GM06990 (cell line): ENCODE results near the gene TNS1.

Source experiments
- DNase-seq: peaks from one replicate; pipeline ENCODE4 v3.0.0-alpha.2; 2011; ENCODE audit not compliant: insufficient read length; ENCODE audit errors: extremely low read depth
- H3K27me3 ChIP-seq: replicated peaks from 2 replicates; pipeline ENCODE4 v1.6.0; 2011; ENCODE audit warnings: low read length; ENCODE audit not compliant: control insufficient read depth, insufficient read depth
- H3K36me3 ChIP-seq: 2 replicates; pipeline ENCODE4 v1.5.1; 2011; ENCODE audit warnings: low read length; ENCODE audit not compliant: control insufficient read depth, insufficient read depth
- H3K4me3 ChIP-seq: replicated peaks from 2 replicates; pipeline ENCODE4 v1.5.1; 2011; ENCODE audit warnings: low read depth, mild to moderate bottlenecking, control low read depth, low read length
- TF ChIP-seq, protein P1 (sequence below): IDR thresholded peaks from 2 replicates; pipeline ENCODE4 v1.5.1; 2011; ENCODE audit warnings: low read length, control low read depth, mild to moderate bottlenecking, inconsistent platforms; ENCODE audit not compliant: insufficient read depth, poor library complexity, severe bottlenecking

Gene TNS1

DNA sequence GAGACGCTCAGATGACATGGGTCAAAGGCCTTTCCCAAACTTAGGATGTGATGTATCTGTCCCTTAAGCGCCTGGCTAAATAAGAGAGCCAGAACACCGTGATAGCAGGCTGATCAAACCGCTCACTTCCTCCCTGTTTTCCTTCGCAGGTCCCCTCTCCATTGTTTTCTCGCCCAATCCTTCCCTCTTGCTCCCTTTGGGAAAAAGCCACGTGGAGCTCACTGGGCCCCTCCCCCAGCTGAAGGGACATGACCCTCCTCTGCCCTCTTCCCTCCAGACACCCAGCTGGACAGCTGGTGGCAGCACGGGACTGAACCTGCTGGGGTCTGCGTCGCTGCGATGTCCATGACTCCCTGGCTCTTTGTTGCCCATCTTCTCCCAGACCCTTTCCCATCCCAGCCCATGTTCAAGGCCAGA is 201.7 kb downstream of the TNS1 start:
- no peak overlapping the region for H3K4me3 ChIP-seq
- no peaks in the 10 kb centered on the region for H3K36me3 ChIP-seq
- no peaks in the 10 kb centered on the region; the same call in 1 of the 2 replicates for H3K27me3 ChIP-seq
- TF ChIP-seq, protein P1, sequence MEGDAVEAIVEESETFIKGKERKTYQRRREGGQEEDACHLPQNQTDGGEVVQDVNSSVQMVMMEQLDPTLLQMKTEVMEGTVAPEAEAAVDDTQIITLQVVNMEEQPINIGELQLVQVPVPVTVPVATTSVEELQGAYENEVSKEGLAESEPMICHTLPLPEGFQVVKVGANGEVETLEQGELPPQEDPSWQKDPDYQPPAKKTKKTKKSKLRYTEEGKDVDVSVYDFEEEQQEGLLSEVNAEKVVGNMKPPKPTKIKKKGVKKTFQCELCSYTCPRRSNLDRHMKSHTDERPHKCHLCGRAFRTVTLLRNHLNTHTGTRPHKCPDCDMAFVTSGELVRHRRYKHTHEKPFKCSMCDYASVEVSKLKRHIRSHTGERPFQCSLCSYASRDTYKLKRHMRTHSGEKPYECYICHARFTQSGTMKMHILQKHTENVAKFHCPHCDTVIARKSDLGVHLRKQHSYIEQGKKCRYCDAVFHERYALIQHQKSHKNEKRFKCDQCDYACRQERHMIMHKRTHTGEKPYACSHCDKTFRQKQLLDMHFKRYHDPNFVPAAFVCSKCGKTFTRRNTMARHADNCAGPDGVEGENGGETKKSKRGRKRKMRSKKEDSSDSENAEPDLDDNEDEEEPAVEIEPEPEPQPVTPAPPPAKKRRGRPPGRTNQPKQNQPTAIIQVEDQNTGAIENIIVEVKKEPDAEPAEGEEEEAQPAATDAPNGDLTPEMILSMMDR: no peak
- no peak for DNase-seq

DNA sequence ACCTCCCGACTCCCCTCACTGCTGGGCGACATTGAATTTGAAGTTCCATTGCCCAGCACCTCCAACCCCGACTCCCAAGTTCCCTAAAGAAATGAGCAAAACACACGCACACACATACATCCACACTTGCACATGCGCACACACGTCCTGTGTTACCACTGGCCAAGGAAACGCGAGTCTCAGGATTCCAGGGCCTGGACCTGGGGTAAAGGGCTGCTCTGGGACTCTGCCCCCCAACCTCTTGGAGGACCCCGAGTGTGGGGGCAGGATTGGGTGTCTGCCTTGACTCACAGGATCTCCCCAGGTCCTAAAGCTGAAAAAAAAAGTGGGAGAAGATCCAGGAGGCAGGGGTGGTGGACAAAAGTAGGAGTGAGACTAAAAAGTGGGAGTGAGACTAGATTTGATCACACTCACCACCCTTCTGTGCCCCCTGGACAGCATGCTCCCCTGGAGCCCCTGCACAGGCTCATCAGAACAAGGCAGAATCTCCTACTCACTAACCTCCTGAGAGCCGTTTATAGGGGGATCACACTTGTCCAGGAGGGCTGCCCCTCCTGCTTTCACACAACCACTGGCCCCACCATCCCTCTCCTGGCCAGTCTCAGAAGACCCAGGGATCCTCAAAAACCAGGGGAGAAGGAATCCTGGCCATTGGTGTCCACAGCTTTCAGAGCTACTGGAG is 202.2 kb downstream of the TNS1 start:
- no peak for DNase-seq
- TF ChIP-seq, protein P1: no peak
- Histone ChIP-seq H3K27me3 (no peaks in the 10 kb centered on the region; the same call in 1 of the 2 replicates), H3K36me3 (no peaks in the 10 kb centered on the region), H3K4me3 (no peak overlapping the region)

DNA sequence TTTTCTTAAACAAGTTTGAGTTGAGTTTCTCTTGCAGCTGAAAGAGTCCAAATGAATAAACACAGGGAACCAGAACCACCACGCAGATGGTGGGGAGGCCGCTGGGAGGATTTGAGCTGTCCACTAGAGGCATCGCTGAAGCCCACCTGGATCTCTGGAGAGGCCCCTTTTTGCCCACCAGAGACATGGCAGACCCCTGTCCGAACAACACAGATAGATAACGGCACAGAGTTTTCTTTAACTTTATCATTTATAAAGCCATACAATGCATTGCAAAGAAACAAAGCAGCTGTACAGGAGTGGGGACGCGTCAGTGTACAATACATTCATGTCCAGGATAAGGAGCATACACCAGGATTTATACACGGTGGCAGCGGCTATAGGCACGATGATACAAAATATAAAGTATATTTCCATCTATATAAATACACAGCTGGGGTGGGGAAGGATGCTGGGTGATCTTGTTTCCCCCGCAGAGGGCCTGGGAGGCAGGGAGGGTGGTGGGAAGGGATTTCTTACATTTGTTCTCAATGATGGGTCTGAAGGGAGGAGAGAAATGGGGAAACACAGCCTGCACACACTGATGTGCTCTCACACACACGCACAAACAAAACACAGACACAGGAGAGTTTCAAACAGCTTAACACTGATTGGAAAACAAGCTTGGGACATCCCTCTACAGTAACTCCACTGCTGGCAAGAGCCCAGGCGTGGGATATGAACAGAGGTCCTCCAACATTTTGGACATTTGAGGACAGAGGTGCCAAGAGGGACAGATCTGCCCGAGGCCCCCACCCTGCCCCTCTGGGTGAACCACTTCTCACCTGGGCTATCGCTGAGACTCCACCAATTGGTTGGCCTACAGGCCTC is 203.0 kb downstream of the TNS1 start:
- H3K36me3 ChIP-seq: no peaks in the 10 kb centered on the region
- no peak for DNase-seq
- TF ChIP-seq, protein P1: no peak
- H3K27me3 ChIP-seq: no peaks in the 10 kb centered on the region; the same call in none of the 2 replicates
- no peak overlapping the region for H3K4me3 ChIP-seq

DNA sequence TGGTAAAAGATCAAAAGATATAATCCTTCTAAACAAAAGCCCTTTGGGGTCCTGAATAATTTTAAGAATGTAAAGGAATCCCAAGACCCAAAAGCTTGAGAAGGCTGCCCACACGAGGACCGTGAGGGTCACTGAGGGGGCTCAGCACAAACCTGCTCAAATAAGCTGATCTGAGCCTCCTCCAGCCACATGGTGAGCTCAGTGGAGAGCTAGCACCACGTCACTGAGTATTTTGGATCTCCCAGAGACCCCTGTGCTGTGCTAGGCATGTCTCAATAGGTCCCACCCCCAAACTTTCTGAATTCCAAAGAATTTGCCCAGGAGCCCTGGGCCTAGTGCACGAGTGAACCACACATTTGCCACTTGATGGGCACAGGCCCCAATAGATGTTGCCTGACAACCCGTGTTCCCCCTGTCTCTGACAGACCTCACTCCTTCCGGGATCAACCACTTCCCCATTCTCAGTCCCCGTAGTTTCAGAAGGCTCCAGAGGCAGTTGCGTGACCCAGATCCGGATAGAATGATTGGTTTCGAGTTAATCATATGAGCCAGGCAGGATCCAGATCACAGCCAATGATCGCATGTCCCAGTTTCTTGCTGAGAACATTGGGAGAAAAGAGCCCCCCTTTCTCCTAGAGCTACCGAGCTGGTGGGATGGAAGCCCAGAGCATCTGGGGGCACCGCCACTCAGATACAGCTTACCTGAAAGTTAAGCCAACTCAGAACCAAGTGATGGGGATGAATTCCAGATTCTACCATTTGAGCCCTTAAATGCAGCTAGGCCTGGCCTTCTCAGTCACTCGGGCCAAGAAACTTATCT is 203.8 kb downstream of the TNS1 start:
- TF ChIP-seq, protein P1: no peak
- H3K4me3 ChIP-seq: no peak overlapping the region
- H3K27me3 ChIP-seq: no peaks in the 10 kb centered on the region; the same call in 1 of the 2 replicates
- no peaks in the 10 kb centered on the region for H3K36me3 ChIP-seq
- no peak for DNase-seq

DNA sequence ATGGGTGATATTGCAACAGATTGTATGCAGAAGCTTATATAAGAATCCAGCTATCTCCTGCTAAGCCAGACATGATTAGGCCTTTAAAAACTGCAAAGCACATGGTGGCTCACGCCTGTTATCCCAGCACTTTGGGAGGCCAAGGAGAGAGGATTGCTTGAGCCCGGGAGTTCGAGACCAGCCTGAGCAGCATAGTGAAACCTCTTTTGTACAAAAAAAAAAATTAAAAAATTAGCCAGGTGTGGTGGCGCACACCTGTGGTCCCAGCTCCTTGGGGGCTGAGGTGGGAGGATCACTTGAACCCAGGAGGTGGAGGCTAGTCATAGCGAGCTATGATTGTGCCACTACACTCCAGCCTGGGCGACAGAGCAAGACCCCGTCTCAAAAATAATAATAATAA is 204.6 kb downstream of the TNS1 start:
- TF ChIP-seq, protein P1: no peak

More for the DNA sequence above, 204.6 kb downstream of the TNS1 start:
- Histone ChIP-seq H3K27me3 (no peaks in the 10 kb centered on the region; the same call in 1 of the 2 replicates), H3K4me3 (no peak overlapping the region), H3K36me3 (no peaks in the 10 kb centered on the region)
- DNase-seq: no peak
